Ectodermal cell (in vitro differentiated cells): ENCODE data around the gene RTRAF.

Source experiments
- H3K27ac ChIP-seq: 2 replicates; pipeline ENCODE4 v1.7.0; 2013; ENCODE audit warnings: mild to moderate bottlenecking, low read depth, low read length; ENCODE audit not compliant: insufficient read depth, poor library complexity, severe bottlenecking
- H3K27me3 ChIP-seq: 2 replicates; pipeline ENCODE4 v1.7.0; 2013; ENCODE audit warnings: mild to moderate bottlenecking, low read length; ENCODE audit not compliant: insufficient read depth, control insufficient read depth, poor library complexity, severe bottlenecking
- H3K36me3 ChIP-seq: one replicate; pipeline ENCODE4 v1.7.0; 2013; ENCODE audit warnings: low read length; ENCODE audit not compliant: control insufficient read depth, insufficient read depth
- H3K4me1 ChIP-seq: one replicate; pipeline ENCODE4 v1.7.0; 2013; ENCODE audit warnings: low read length; ENCODE audit not compliant: control insufficient read depth, insufficient read depth
- H3K4me3 ChIP-seq: 2 replicates; pipeline ENCODE4 v1.7.0; 2013; ENCODE audit warnings: low read depth, low read length, control low read depth; ENCODE audit not compliant: insufficient read depth
- H3K9me3 ChIP-seq: 2 replicates; pipeline ENCODE4 v1.7.0; 2013; ENCODE audit warnings: mild to moderate bottlenecking, low read length, moderate library complexity; ENCODE audit not compliant: control insufficient read depth
- WGBS, 2 experiments: methylation state at CpG; one replicate each; pipeline ENCODE4 v1.1.7; 2013; ENCODE audit warnings: missing lambda C conversion rate in 2 of 2; 5-methylcytosine and 5-hydroxymethylcytosine counted together

Gene RTRAF

DNA sequence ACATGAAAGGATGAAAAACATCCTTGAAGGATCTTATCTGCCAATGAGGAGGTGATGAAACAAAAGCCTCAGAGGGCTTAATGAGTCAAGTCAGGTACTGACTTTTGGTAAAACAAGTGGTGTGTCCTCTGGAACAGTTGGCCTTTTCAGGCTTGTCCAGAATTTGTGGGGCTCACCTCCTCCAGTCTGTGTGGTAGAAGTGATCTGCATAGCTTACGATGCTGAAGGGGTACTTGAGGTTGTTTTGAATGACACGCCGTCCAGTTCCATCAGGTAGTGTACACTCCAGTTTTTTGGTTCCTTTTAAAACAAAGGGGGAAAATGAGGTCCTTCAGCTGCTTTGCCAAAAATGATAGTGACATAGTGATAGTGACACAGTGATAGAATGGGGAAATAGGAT is 17.0 kb downstream of the RTRAF start:
- H3K27ac ChIP-seq: no peak overlapping the region
- 100% methylated on average over 3 of the region's 3 CpGs for whole genome bisulfite sequencing, 2 experiments
- H3K36me3 ChIP-seq: peaks cover 38% of the 10 kb centered on the region

DNA sequence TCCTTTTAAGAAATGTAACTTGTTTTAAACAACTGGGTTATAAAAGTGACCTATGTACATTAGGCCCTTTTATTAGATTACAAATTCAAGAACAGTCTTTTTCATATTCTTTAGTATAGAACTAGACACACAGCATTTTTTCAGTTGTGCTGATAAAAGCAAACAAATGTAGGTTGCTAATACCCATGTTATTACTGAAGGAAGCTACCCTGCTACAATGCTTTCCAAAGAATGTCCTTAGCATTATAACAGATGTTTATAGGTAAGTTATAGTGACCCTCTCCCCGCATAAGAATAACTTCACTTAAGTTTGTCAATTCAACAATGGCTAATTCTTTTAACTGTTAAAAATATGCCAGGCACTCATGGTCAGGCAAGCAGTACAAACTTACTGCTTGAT is 17.9 kb downstream of the RTRAF start:
- Histone ChIP-seq H3K27ac (no peak overlapping the region), H3K4me3 (no peak overlapping the region), H3K36me3 (peaks cover 35% of the 10 kb centered on the region), H3K4me1 (no peaks in the 10 kb centered on the region), H3K27me3 (no peaks in the 10 kb centered on the region), H3K9me3 (no peaks in the 10 kb centered on the region)
- 93 to 100% methylated on average over 1 of the region's 1 CpG for WGBS, 2 experiments

More for the DNA sequence above, 17.0 kb downstream of the RTRAF start:
- H3K9me3 ChIP-seq: no peaks in the 10 kb centered on the region
- H3K4me3 ChIP-seq: no peak overlapping the region
- no peaks in the 10 kb centered on the region for H3K27me3 ChIP-seq
- H3K4me1 ChIP-seq: no peaks in the 10 kb centered on the region

DNA sequence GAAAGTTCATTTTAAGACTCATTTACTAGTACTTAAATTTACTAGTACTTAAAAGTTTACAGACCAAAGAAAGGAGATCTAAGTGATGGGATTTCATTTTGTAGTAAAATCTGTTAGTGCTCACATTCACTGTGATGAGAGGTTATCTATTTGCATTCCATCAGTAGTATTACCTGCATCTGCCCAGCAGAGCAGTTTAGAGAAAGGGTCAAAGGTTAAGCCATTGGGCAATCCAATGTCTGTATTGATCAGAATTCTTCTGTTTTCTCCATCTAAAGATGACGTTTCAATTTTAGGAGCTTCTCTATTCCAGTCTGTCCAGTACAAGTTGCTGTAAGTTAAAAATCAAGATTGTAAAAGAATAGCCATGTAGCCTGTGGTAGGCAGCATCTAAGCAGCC is 18.3 kb downstream of the RTRAF start:
- Histone ChIP-seq H3K27ac (no peak overlapping the region), H3K9me3 (no peaks in the 10 kb centered on the region), H3K36me3 (peaks cover 31% of the 10 kb centered on the region), H3K27me3 (no peaks in the 10 kb centered on the region), H3K4me1 (no peaks in the 10 kb centered on the region), H3K4me3 (no peak overlapping the region)
- WGBS, 2 experiments: 89 to 100% methylated on average over 1 of the region's 1 CpG

DNA sequence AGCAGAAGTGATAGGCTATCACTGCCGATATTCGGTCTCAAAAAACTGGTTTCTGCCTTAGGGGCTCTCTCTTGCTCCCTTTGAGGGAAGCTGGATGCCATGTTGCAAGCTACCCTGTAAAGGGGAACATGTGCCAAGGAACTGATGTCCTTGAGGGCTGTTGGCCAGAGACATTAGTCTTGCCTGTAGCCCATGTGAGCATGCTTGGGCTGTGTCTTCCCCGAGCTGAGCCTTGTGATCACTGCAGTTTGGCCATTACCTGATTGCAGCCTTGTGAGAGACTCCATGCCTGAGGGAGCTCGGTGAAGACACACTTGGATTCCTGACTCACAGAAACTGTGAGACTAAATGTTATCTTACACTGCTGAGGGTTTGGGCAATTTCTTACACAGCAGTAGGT is 18.8 kb downstream of the RTRAF start:
- no peak overlapping the region for H3K4me3 ChIP-seq
- H3K27me3 ChIP-seq: no peaks in the 10 kb centered on the region
- no peak overlapping the region for H3K27ac ChIP-seq
- no peaks in the 10 kb centered on the region for H3K4me1 ChIP-seq
- H3K9me3 ChIP-seq: no peaks in the 10 kb centered on the region
- peaks cover 31% of the 10 kb centered on the region for H3K36me3 ChIP-seq
- WGBS, 2 experiments: 95% methylated on average over 4 of the region's 4 CpGs

DNA sequence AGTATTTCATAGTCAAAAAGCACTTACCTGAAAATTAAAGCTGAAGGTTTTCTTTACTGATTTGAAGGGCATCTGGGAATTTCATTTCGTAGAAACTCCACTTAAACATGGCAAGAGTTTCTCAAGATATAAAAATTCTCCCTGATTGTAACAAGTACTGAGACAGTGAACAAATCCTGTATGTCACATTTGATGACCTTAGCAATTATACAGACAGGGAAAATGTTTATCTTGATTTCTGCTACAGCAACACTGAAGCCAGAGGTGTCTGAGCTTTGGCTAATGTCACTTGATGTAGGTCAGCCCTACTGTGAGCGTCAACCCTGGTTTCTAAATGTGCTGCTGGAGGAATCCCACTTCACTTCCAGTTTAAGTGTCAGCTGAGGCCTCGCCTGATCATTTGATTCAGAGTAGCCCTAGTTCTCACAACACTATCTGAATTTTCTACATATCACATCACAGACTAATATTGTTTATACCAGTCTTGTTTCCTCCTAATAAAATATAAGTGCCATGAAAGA is 20.9 kb downstream of the RTRAF start:
- peaks cover 4% of the 10 kb centered on the region for H3K4me1 ChIP-seq
- H3K27me3 ChIP-seq: no peaks in the 10 kb centered on the region
- no peaks in the 10 kb centered on the region for H3K9me3 ChIP-seq
- no peak overlapping the region for H3K27ac ChIP-seq
- 98 to 99% methylated on average over 3 of the region's 3 CpGs for WGBS, 2 experiments
- H3K36me3 ChIP-seq: peaks cover 15% of the 10 kb centered on the region
- H3K4me3 ChIP-seq: no peak overlapping the region

DNA sequence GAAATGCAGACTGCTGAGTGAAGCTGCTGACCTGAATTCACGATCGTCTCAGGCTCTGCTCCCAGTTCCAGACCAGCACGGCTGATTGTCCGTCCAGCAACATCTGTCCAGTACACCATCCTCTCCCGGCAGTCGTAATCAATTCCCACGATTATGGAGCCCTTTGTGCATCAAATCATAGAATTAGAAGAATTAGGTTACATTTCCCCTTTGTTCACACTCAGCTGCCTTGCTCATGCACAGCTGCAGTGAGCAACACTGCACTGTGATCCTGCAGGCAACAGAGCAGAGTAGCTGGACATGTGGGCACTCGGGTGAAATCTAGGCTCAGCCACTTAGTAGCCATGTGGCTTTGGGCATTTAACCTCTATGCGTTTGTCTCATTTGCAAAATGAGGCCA is 22.2 kb downstream of the RTRAF start:
- no peaks in the 10 kb centered on the region for H3K27me3 ChIP-seq
- peaks cover 8% of the 10 kb centered on the region for H3K4me1 ChIP-seq
- WGBS, 2 experiments: 95 to 96% methylated on average over 9 of the region's 9 CpGs
- peaks cover 2% of the 10 kb centered on the region for H3K36me3 ChIP-seq
- no peaks in the 10 kb centered on the region for H3K9me3 ChIP-seq
- H3K27ac ChIP-seq: no peak overlapping the region
- no peak overlapping the region for H3K4me3 ChIP-seq

DNA sequence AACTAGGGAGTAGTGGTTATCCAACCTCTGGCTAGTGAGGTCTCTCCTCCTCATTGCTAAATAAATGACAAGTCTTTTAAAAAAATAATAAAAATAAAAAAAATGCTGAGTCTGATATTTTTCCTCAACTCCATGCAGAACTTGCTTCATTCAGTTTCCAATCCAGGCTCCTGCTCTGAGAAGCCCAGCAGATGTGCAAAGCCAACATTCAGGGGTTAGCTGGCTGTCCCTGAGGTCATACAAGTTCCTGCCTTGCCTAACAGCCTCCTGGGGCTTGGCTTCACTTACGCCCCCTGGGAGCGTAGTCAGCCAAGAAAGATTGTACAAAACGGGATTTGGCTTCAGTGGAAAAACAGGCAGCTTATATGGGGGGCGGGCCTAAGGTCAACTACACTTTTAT is 23.3 kb downstream of the RTRAF start:
- H3K27ac ChIP-seq: peak overlapping the region; percentile 4
- no peaks in the 10 kb centered on the region for H3K9me3 ChIP-seq
- H3K36me3 ChIP-seq: no peaks in the 10 kb centered on the region
- H3K27me3 ChIP-seq: no peaks in the 10 kb centered on the region
- WGBS, 2 experiments: 79 to 87% methylated on average over 4 of the region's 4 CpGs
- H3K4me1 ChIP-seq: peaks cover 8% of the 10 kb centered on the region
- H3K4me3 ChIP-seq: no peak overlapping the region

DNA sequence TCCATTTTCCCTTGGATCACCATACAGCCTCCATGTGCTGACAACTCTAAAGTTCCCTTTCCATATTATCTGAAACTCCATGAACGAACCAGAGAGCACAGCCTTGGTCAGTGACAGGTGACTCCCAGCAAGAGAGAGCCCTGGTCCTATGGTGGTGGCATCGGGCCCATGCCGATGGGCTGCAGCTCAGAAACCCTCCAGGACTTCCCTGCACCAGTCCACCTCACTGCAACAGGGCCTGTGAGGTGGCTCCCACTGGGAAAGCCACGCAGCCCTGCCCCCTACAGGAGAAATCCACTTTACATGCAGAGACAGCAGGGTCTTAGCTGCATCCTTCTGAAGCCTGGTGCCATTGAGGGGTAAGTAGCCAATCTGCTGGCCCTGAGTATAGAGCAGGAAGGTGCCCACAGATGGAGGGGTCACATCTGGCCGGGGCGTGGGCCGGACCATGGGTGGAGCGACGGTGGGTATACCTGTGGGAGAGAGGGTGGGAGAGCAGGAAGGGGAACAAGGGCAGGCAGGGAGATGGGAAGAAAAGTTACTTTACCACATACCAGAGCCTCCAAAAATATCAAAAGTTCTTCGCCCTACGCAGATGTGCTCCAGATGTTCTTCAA is 24.7 kb downstream of the RTRAF start:
- no peaks in the 10 kb centered on the region for H3K27me3 ChIP-seq
- H3K4me3 ChIP-seq: no peak overlapping the region
- no peaks in the 10 kb centered on the region for H3K36me3 ChIP-seq
- WGBS, 2 experiments: 79 to 87% methylated on average over 9 to 11 of the region's 11 CpGs
- no peak overlapping the region for H3K27ac ChIP-seq
- peaks cover 8% of the 10 kb centered on the region for H3K4me1 ChIP-seq
- no peaks in the 10 kb centered on the region for H3K9me3 ChIP-seq

DNA sequence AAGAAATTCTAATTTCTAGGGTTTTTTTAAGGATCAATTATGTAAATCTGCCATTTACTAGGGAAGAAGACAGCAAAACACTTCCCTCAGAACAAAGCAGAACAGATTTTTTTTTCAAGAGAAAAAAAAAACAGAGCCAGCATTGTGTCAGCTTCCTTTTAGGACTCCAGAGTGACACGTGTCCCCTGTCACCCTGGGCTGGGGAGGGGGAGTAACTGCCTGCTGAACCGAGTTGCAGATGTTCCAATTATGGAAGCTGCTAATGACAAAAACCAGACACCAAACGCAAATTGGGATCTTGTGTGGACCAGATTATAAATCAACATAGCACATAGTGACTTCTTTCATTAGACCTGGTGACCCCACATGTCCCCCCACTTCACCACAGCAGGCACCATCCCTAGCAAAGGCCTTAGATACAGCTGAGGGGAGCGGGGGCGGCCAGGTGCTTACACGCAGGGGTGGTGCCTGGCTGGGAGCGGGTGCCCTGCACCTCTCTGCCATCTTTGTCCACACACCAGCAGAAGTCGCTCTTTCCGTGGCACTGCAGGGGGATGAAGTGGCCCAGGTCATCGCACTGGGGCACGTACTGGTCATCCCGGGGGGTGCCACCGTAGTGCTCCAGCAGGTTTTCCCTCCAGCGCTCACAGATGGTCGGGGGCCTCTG is 25.4 kb downstream of the RTRAF start:
- peaks cover 8% of the 10 kb centered on the region for H3K4me1 ChIP-seq
- no peak overlapping the region for H3K4me3 ChIP-seq
- no peaks in the 10 kb centered on the region for H3K27me3 ChIP-seq
- WGBS, 2 experiments: 88 to 91% methylated on average over 15 of the region's 15 CpGs
- no peaks in the 10 kb centered on the region for H3K9me3 ChIP-seq
- no peak overlapping the region for H3K27ac ChIP-seq
- H3K36me3 ChIP-seq: no peaks in the 10 kb centered on the region

DNA sequence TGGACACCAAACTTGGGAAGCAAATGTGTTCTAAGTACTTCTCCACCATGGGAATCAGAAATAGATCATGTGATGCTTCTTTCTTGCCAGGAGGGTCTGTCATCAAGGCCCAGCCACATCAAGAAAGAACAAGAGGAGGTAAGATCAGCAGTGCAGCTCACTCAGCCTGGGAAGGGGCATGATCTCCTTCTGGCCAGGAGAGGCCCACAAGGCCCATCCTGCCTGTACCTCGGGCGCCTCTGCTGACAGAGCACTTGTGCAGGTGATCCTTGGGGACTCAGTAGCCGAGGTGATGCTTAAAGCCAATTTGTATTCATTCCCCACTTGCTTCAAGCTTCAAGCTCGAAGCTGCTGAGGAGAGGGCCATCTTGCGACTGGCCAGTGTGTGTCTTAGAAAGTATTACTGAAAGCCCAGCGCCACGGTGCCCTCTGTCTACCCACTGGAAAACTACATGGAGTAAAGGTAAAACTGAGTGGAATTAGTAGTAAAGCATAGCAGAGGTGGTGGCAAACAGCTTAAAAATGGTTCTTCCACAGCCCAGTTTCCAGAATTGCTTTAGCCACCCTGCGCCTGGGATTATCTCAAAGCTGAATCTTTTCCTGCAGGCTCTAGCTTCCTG is 26.2 kb downstream of the RTRAF start:
- Histone ChIP-seq H3K4me3 (no peak overlapping the region), H3K9me3 (no peaks in the 10 kb centered on the region), H3K36me3 (no peaks in the 10 kb centered on the region), H3K4me1 (peaks cover 8% of the 10 kb centered on the region), H3K27me3 (no peaks in the 10 kb centered on the region), H3K27ac (no peak overlapping the region)
- WGBS, 2 experiments: 80 to 85% methylated on average over 8 of the region's 8 CpGs
